GM12864 (cell line): ENCODE results near the gene TAOK1.
"Not testable (repeated sequence)": the region's sequence is repeated elsewhere in the genome, so short reads cannot be mapped to it uniquely, and the experiment has no call there.

ENCODE experiments used
- DNase-seq: peaks from one replicate; pipeline ENCODE4 v3.0.0-alpha.2; 2011; ENCODE audit warnings: low read depth
- H3K4me3 ChIP-seq: 2 replicates; pipeline ENCODE4 v1.5.1; 2011; ENCODE audit warnings: mild to moderate bottlenecking, low read depth, low read length, control low read depth
- TF ChIP-seq, protein P1 (sequence below): IDR thresholded peaks from 2 replicates; pipeline ENCODE4 v1.5.1; 2011; ENCODE audit warnings: low read depth, mild to moderate bottlenecking, moderate library complexity, low read length, control low read depth, inconsistent platforms; ENCODE audit errors: missing control alignments

Gene TAOK1

DNA sequence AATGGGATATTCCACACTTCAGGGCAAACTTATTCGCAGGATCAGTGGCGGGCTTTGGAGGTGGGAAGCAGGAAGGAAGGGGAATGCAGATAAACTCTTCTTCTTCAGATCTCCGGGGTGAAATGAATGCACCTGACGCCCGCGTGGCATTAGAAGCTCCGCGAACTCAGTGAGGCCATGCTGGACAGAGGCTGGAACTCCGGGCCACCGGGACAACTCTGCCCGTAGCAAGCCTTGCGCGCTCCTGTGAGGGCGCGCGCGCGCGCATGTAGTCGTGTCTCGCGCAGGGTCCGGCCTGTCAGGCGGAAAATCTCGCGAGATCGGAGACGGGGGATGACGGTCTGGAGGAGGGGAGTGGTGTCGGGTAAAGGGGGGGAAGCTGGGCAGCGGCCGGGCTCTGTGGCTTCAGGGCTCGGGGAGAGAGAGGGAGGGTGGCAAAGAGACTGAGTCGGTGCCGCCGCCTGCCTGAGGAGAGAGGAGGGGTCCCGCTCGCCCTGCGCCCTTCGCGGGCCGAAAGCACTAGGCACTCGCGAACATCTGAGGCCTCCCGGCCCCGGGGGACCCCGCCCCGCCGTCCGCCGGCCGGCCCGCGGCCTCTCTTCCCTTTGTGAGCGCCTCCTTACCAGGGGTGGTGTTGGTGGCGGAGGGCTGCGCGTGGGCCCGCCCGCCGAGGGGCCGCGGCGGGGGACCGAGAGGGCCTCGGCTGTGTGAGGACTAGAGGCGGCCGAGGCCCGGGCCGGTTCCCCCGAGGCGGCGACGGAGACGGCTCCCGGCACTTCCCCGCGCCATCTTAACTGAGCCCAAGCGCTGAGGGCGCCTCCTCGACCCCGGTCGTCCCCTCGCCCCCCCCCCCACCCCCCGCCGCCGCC, at the start of gene TAOK1:
TAOK1 (plus strand) TSS at position 382 of the 869 bp plus-strand sequence. CDS start 61,186 bp downstream, outside the sequence.
- TF ChIP-seq, protein P1, sequence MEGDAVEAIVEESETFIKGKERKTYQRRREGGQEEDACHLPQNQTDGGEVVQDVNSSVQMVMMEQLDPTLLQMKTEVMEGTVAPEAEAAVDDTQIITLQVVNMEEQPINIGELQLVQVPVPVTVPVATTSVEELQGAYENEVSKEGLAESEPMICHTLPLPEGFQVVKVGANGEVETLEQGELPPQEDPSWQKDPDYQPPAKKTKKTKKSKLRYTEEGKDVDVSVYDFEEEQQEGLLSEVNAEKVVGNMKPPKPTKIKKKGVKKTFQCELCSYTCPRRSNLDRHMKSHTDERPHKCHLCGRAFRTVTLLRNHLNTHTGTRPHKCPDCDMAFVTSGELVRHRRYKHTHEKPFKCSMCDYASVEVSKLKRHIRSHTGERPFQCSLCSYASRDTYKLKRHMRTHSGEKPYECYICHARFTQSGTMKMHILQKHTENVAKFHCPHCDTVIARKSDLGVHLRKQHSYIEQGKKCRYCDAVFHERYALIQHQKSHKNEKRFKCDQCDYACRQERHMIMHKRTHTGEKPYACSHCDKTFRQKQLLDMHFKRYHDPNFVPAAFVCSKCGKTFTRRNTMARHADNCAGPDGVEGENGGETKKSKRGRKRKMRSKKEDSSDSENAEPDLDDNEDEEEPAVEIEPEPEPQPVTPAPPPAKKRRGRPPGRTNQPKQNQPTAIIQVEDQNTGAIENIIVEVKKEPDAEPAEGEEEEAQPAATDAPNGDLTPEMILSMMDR = no peak
- DNase-seq = peak; percentile 91
- peak within 1 kb of the TSS; percentile 98 for H3K4me3 ChIP-seq

DNA sequence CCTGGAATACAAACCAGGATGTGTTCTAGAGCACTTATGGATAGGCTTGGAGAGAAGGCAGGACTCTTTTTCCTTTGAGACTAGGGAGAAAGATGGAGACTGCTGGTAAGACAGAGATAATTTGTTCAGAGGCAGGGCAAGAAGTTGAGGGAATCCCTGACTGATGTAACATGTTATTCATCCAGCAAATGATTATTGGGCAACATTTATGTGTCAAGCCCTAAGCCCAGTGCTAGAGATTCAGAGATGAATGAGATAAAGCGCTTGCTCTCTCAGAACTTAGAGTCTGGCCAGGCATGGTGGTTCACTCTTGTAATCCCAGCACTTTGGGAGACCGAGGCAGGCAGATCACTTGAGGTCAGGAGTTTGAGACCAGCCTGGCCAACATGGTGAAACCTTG, 48.4 kb upstream of the TAOK1 start:
- DNase-seq = no peak
- TF ChIP-seq, protein P1 = no peak
- H3K4me3 ChIP-seq = no peak overlapping the region

DNA sequence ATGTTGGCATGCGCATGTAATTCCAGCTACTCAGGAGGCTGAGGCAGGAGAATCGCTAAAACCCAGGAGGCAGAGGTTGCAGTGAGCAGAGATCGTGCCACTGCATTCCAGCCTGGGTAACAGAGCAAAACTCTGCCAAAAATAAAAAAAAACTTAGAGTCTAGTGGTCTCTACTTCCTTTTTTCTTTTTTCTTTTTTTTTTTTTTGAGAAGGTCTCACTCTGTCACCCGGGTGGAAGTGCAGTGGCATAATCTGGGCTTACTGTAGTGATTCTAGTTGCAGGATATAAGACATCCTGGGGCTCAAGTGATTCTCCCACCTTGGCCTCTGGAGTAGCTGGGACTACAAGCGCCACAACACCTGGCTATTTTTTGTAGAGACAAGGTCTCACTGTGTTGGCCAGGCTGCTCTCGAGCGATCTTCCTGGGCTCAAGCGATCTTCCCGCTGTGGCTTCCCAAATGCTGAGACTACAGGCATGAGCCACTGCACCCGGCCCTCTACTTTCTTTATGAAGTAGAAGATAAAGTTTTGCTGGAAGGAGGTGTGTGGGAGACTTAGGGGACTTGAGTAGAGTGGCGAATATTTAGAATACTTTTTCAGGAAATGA, 47.9 kb upstream of the TAOK1 start:
- H3K4me3 ChIP-seq = no peak overlapping the region
- TF ChIP-seq, protein P1 = no peak
- no peak for DNase-seq

DNA sequence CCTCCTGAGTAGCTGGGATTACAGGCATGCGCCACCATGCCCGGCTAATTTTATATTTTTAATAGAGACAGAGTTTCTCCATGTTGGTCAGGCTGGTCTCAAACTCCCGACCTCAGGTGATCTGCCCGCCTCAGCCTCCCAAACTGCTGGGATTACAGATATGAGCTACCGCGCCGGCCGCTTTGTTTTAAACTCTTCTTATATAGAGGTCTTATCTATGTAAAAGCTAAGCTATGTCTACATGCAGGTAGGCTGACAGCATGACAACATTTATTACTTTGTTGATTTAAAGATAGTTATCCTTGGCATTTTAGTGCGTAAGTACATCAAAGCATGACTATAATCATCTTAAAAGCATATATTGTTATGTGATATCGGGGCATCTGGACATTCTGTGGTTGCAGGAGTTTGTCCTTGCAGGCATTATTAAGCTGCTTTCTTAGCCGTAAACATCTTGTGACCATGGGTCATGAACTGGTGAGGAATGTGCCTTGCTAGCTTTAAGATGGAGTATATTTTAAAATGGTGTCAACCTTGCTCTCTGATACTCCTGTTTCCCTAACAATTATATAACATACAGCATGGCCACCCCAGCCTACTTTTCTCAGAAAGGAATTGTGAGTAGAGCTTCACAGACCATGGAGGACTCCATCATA, 45.8 kb upstream of the TAOK1 start:
- TF ChIP-seq, protein P1 = no peak
- DNase-seq = no peak
- no peak overlapping the region for H3K4me3 ChIP-seq

DNA sequence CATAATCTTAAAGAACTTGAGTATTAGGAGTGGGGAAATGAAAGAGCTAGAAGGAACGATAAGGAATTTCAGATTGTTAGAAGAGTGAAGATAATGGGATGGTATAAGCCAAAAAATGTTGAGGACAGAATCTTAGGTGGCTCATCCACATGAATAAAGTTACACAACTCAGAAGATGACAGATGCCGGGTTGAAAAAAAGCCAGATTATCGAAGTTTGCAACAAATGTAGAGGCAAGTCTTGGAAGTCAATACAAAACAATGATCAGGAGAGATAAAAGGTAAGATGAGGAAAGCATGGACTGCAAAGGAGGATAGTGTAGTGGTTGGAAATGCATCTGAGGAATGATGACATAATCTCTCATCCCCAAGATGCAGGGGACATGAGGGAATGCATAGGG, 45.1 kb upstream of the TAOK1 start:
- no peak overlapping the region for H3K4me3 ChIP-seq
- TF ChIP-seq, protein P1 = no peak
- no peak for DNase-seq

DNA sequence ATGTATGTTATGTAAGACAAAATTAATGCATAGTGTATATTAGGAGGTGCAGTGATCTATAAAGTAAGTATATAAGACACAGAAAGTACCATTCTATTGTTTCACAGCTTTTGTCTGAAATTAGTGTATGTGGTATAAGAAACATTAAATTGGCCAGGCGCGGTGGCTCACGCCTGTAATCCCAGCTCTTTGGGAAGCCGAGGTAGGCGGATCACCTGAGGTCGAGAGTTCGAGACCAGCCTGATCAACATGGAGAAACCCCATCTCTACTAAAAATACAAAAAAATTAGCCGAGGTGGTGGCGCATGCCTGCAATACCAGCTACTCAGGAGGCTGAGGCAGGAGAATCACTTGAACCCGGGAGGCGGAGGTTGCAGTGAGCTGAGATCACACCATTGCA, 44.7 kb upstream of the TAOK1 start:
- DNase-seq = not testable (repeated sequence)

DNA sequence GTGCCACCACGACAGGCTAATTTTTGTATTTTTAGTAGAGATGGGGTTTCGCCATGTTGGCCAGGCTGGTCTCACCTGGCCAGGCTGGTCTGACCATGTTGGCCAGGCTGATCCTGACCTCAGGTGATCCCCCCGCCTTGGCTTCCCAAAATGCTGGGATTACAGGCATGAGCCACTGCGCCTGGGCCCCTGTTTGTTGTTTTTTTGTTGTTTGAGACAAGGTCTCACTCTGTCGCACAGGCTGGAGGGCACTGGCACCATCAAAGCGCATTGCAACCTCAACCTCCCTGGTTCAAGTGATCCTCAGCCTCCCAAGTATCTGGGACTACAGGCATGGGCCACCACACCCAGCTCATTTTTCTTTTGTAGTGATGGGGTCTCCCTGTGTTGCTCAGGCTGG, 43.7 kb upstream of the TAOK1 start:
- H3K4me3 ChIP-seq = no peak overlapping the region
- TF ChIP-seq, protein P1 = no peak
- DNase-seq = no peak

More for the DNA sequence above, 44.7 kb upstream of the TAOK1 start:
- not testable (repeated sequence) for H3K4me3 ChIP-seq
